Measurements from ENCODE around the gene RNF151.

RNF151 gene

DNA sequence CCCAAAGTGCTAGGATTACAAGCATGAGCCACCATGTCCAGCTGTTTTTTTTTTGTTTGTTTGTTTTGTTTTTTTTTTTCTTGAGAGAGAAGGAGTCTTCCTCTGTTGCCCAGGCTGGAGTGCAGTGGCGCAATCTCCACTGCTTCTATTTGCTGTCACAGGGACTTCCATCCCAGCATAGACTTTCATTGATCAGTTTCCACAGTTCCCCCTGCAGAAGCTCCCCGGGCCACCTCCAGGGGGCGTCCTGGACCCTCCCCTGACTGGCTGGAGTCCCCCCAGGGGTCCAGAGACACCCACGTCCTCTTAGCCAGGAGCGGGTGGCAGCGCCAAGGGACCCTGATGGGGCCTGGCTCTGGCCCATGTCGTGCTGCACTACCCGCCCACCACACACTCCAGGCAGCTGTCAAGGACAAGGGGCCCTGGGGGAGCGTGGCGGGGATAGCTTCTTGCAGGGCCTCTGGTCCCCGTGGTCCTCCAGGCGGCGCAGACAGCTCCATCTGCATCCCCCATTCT, 49.8 kb downstream of the RNF151 start:
- H3K36me3 ChIP-seq (ENCODE audit: control insufficient read depth in 5 of 5, insufficient read depth in 5 of 5, low read length in 5 of 5): no peaks in the 10 kb centered on the region
- peaks cover 0 to 12% (median 7%) of the 10 kb centered on the region in 5 donors for H3K4me1 ChIP-seq (ENCODE audit: control insufficient read depth in 5 of 5, insufficient read depth in 5 of 5, low read length in 5 of 5)
- no peak overlapping the region for H3K27ac ChIP-seq (ENCODE audit: low read depth, low read length)
- peaks cover 13 to 33% (median 30%) of the 10 kb centered on the region in 5 donors for H3K27me3 ChIP-seq (ENCODE audit: control insufficient read depth in 5 of 5, insufficient read depth in 4 of 5, low read length in 5 of 5)
- H3K4me3 ChIP-seq (ENCODE audit: low read depth in 1 of 5, low read length in 5 of 5): no peak overlapping the region
- no peak overlapping the region for H3K9ac ChIP-seq (ENCODE audit: low read length in 5 of 5)
- H3K9me3 ChIP-seq (ENCODE audit: control insufficient read depth in 5 of 5, low read length in 5 of 5): no peaks in the 10 kb centered on the region
